ENCODE results near the gene SLC32A1. TPM values are rescaled to one million over a fixed set of nuclear protein-coding genes. Genes with fewer than 3 reads are reported as not detected.
A peak's percentile ranks its signal among the peaks of the same experiment; 100 is the strongest.

The SLC32A1 gene
- total RNA-seq, 4 donors from 2014 or later = not detected

- WGBS, 2 donors = 1 to 2% methylated on average over 10 of the region's 10 CpGs
- TF ChIP-seq POLR2A (IDR thresholded peaks at IDR 0.05) (no peak), EP300 (IDR thresholded peaks at IDR 0.05) (no peak)
- TF ChIP-seq, protein P1, sequence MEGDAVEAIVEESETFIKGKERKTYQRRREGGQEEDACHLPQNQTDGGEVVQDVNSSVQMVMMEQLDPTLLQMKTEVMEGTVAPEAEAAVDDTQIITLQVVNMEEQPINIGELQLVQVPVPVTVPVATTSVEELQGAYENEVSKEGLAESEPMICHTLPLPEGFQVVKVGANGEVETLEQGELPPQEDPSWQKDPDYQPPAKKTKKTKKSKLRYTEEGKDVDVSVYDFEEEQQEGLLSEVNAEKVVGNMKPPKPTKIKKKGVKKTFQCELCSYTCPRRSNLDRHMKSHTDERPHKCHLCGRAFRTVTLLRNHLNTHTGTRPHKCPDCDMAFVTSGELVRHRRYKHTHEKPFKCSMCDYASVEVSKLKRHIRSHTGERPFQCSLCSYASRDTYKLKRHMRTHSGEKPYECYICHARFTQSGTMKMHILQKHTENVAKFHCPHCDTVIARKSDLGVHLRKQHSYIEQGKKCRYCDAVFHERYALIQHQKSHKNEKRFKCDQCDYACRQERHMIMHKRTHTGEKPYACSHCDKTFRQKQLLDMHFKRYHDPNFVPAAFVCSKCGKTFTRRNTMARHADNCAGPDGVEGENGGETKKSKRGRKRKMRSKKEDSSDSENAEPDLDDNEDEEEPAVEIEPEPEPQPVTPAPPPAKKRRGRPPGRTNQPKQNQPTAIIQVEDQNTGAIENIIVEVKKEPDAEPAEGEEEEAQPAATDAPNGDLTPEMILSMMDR (IDR thresholded peaks at IDR 0.05) = no peak
- no peak for DNase-seq (ENCODE audit: low spot score in 2 of 2)
Measured at GRCh38 chr20:38748861-38749149, 24.5 kb downstream of the SLC32A1 start.

DNA sequence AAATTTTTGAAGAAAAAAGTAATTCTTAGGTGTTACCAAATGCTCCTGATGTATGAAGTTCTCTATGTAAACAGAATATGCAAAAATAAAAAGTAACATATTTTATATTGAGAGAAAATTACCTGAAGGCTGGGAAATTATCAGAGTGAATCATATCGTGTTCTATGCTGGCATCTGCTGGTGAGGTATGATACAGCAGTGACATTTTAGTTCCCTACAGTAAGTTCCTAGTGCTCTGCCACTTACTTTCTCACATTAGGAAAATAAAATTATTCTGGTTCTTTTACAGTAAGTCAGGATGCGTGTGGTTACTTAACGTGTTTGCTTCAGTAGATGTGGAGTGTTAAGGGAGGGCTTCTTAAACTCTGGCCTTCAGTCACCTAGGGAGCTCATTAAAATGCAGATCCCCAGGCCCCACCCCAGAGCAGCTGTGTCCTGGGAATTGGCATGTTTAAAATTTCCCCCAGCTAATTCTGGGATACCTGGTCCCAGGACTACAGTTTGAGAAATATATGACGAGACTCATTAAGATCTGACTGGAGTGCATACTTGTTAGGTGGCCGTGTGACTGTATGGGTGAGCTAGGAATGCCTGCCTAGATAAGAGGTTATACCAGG is 27.2 kb downstream of the SLC32A1 start:
- H3K4me1 ChIP-seq = peaks cover 0 to 25% (median 13%) of the 10 kb centered on the region in 4 donors
- no peaks in the 10 kb centered on the region for H3K27me3 ChIP-seq
- TF ChIP-seq EP300 (IDR thresholded peaks at IDR 0.05) = no peak
- TF ChIP-seq, protein P1 (IDR thresholded peaks at IDR 0.05) = peak; percentile 21 to 50 (median 34)
- WGBS, 2 donors = 57 to 63% methylated on average over 5 of the region's 5 CpGs
- peak in 1 of 2 donors; percentile 31 for DNase-seq (ENCODE audit: low spot score in 2 of 2)
- no peak overlapping the region for H3K4me3 ChIP-seq
- no peak overlapping the region for H3K27ac ChIP-seq
- peaks cover 0 to 48% (median 0%) of the 10 kb centered on the region in 3 donors for H3K36me3 ChIP-seq
- no peaks in the 10 kb centered on the region for H3K9me3 ChIP-seq

More at GRCh38 chr20:38748861-38749149, 24.5 kb downstream of the SLC32A1 start:
- peak overlapping the region; percentile 74 to 95 (median 90) for H3K27ac ChIP-seq
- peak overlapping the region; percentile 70 to 99 (median 86) for H3K4me3 ChIP-seq
- H3K27me3 ChIP-seq = no peaks in the 10 kb centered on the region
- peaks cover 0 to 25% (median 13%) of the 10 kb centered on the region in 4 donors for H3K4me1 ChIP-seq
- no peaks in the 10 kb centered on the region for H3K9me3 ChIP-seq
- peaks cover 0 to 22% (median 0%) of the 10 kb centered on the region in 3 donors for H3K36me3 ChIP-seq

GRCh38 chr20:38752029-38752428 is 27.7 kb downstream of the SLC32A1 start:
- DNase-seq (ENCODE audit: low spot score in 2 of 2) = no peak
- no peaks in the 10 kb centered on the region for H3K27me3 ChIP-seq
- peaks cover 0 to 54% (median 0%) of the 10 kb centered on the region in 3 donors for H3K36me3 ChIP-seq
- WGBS, 2 donors = 92% methylated on average over 4 of the region's 4 CpGs
- H3K4me1 ChIP-seq = peaks cover 0 to 25% (median 13%) of the 10 kb centered on the region in 4 donors
- no peaks in the 10 kb centered on the region for H3K9me3 ChIP-seq
- H3K27ac ChIP-seq = no peak overlapping the region
- TF ChIP-seq POLR2A (IDR thresholded peaks at IDR 0.05) (no peak), EP300 (IDR thresholded peaks at IDR 0.05) (no peak)
- TF ChIP-seq, protein P1 (IDR thresholded peaks at IDR 0.05) = no peak
- no peak overlapping the region for H3K4me3 ChIP-seq

DNA sequence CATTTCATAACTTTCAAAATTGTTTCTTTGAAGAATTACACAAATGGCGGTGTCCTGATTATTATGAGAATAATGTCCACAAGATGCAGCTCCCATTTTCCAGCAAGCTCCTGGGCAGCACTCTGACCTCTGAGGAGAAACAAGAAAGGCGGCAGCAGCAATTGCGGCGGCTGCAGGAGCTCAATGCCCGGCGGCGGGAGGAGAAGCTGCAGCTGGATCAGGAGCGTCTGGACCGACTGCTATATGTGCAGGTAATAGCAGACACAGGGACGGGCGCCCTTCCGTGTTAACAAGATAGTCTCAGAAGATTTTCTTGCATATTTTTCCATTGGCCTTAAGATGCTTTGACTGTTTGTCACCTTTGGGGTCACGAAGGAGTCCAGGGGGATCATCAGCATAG is 30.6 kb downstream of the SLC32A1 start:
- Histone ChIP-seq H3K27me3 (no peaks in the 10 kb centered on the region), H3K36me3 (peaks cover 0 to 78% (median 0%) of the 10 kb centered on the region in 3 donors), H3K4me3 (no peak overlapping the region), H3K4me1 (peaks cover 0 to 6% (median 0%) of the 10 kb centered on the region in 4 donors), H3K27ac (no peak overlapping the region), H3K9me3 (no peaks in the 10 kb centered on the region)
- DNase-seq (ENCODE audit: low spot score in 2 of 2) = no peak
- TF ChIP-seq EP300 (IDR thresholded peaks at IDR 0.05) (no peak), POLR2A (IDR thresholded peaks at IDR 0.05) (no peak)
- TF ChIP-seq, protein P1 (IDR thresholded peaks at IDR 0.05) = no peak
- 87 to 89% methylated on average over 13 of the region's 13 CpGs for WGBS, 2 donors

DNA sequence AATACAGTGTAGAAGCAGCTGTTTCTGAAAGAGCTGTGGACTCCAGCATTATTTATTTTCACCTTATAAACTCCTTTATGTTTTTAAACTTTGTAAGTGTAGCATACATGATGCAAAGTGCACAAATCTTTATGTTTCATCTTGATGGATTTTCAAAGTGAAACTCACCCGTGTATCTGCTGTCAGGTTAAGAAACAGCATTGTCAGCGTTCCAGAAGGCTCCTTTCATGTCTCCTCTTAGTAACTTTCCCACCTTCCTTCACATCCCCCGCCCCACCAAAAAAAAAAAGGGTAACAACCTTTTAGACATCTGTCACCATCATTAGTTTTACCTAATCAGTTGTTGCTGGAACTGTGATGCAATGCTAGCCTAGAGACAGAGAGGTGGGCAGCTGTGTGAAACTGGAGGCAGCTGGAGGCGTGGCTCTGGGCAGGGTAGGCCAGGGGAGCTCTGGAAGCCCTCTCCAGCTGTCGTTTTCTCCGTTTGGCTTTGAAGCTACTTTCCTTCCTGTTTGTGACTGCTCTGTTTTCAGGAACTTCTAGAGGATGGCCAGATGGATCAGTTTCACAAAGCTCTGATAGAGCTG is 31.1 kb downstream of the SLC32A1 start:
- Histone ChIP-seq H3K36me3 (peaks cover 0 to 83% (median 0%) of the 10 kb centered on the region in 3 donors), H3K27me3 (no peaks in the 10 kb centered on the region), H3K4me1 (peaks cover 0 to 1% (median 0%) of the 10 kb centered on the region in 4 donors), H3K4me3 (no peak overlapping the region), H3K27ac (no peak overlapping the region), H3K9me3 (no peaks in the 10 kb centered on the region)
- TF ChIP-seq EP300 (IDR thresholded peaks at IDR 0.05) (no peak), POLR2A (IDR thresholded peaks at IDR 0.05) (no peak)
- TF ChIP-seq, protein P1 (IDR thresholded peaks at IDR 0.05) = no peak
- DNase-seq (ENCODE audit: low spot score in 2 of 2) = no peak
- 66 to 80% methylated on average over 6 of the region's 6 CpGs for WGBS, 2 donors

Data from tibial nerve (tissue), 4 donors.